ENCODE results near the gene GAS2L3.

GRCh38 chr12:100579844-100580243 lies 6.4 kb downstream of the GAS2L3 start:
- TF ChIP-seq CTCF (IDR thresholded peaks at IDR 0.05; ENCODE audit: insufficient read depth, low read length, poor library complexity, severe bottlenecking) (no peak), EZH2phosphoT487 (conservative IDR thresholded peaks at IDR 0.05; ENCODE audit: low read length) (no peak)
